Lung (tissue), 12 donors: ENCODE results near the gene CENPX. TPM values are rescaled to one million over a fixed set of nuclear protein-coding genes. Genes with fewer than 3 reads are reported as not detected.

Source experiments
- ATAC-seq: fragments of 200-7000 bp; cut with Tn5 transposase; one replicate; pipeline ENCODE4 v1.9.1; 2020; ENCODE audit warnings: moderate number of reproducible peaks; ENCODE audit not compliant: insufficient read depth, low FRiP score
- DNase-seq, 3 donors: peaks; one replicate each; pipeline ENCODE4 v3.0.0-alpha.2; 2013 to 2017
- H3K27ac ChIP-seq, 2 donors: one replicate each; pipeline ENCODE4 v1.5.1; 2013; ENCODE audit warnings: mild to moderate bottlenecking in 2 of 2, moderate library complexity in 2 of 2, control low read depth in 1 of 2, inconsistent platforms in 1 of 2, low read depth in 1 of 2, low read length in 1 of 2
- H3K27me3 ChIP-seq, 3 donors: one replicate each; pipeline ENCODE4 v1.5.1; 2013; ENCODE audit warnings: low read length in 2 of 3; ENCODE audit not compliant: control insufficient read depth in 3 of 3, insufficient read depth in 3 of 3
- H3K36me3 ChIP-seq, 4 donors: one replicate each; pipeline ENCODE4 v1.5.1; 2013; ENCODE audit warnings: low read length in 4 of 4, mild to moderate bottlenecking in 1 of 4, moderate library complexity in 1 of 4; ENCODE audit not compliant: control insufficient read depth in 4 of 4, insufficient read depth in 4 of 4
- H3K4me1 ChIP-seq, 5 donors: one replicate each; pipeline ENCODE4 v1.5.1; 2013; ENCODE audit warnings: low read length in 5 of 5, mild to moderate bottlenecking in 2 of 5, moderate library complexity in 1 of 5; ENCODE audit not compliant: control insufficient read depth in 5 of 5, insufficient read depth in 5 of 5
- H3K4me3 ChIP-seq: one replicate; pipeline ENCODE4 v1.5.1; 2013; ENCODE audit warnings: mild to moderate bottlenecking, control low read depth, moderate library complexity
- H3K9ac ChIP-seq, 2 donors: one replicate each; pipeline ENCODE4 v1.5.1; 2013; ENCODE audit warnings: low read length in 2 of 2, control low read depth in 1 of 2; ENCODE audit not compliant: insufficient read depth in 1 of 2
- H3K9me3 ChIP-seq, 4 donors: one replicate each; pipeline ENCODE4 v1.5.1; 2013; ENCODE audit warnings: low read length in 3 of 4, mild to moderate bottlenecking in 1 of 4, moderate library complexity in 1 of 4; ENCODE audit not compliant: control insufficient read depth in 4 of 4, insufficient read depth in 3 of 4
- WGBS, 2 donors: extraction: QIAGEN DNeasy Blood & Tissue Kit; methylation state at CpG; one replicate each; pipeline ENCODE4 v1.1.7; 2013; 5-methylcytosine and 5-hydroxymethylcytosine counted together
- polyA plus RNA-seq, 2 donors: library from polyadenylated mRNA; stranded (reverse); fragments of 200-250 nt; gene quantifications; one replicate each; pipeline ENCODE4 v1.2.1, GENCODE V29; 2013
- total RNA-seq, 2 donors: library from RNA; depleted of rRNA in 1 of 2; stranded (reverse); fragments of >200 nt in 1 of 2; gene quantifications; one replicate each; pipeline ENCODE4 v1.2.1, GENCODE V29; 2014 to 2021
- TF ChIP-seq, protein P1 (sequence below): IDR thresholded peaks from 2 replicates; pipeline ENCODE4 v1.5.1; 2012; ENCODE audit warnings: mild to moderate bottlenecking; ENCODE audit errors: control extremely low read depth, extremely low read depth
- donor health status: control.
- donor health status: control.
- donor health status: Bipolar disorder and iron deficiency.
- donor health status: healthy.
- donor health status: DM: yes; HTN: yes; CAD: no.

Gene CENPX
- total and polyA plus RNA-seq, 4 donors = 21.5 to 121 (median 101) TPM

DNA sequence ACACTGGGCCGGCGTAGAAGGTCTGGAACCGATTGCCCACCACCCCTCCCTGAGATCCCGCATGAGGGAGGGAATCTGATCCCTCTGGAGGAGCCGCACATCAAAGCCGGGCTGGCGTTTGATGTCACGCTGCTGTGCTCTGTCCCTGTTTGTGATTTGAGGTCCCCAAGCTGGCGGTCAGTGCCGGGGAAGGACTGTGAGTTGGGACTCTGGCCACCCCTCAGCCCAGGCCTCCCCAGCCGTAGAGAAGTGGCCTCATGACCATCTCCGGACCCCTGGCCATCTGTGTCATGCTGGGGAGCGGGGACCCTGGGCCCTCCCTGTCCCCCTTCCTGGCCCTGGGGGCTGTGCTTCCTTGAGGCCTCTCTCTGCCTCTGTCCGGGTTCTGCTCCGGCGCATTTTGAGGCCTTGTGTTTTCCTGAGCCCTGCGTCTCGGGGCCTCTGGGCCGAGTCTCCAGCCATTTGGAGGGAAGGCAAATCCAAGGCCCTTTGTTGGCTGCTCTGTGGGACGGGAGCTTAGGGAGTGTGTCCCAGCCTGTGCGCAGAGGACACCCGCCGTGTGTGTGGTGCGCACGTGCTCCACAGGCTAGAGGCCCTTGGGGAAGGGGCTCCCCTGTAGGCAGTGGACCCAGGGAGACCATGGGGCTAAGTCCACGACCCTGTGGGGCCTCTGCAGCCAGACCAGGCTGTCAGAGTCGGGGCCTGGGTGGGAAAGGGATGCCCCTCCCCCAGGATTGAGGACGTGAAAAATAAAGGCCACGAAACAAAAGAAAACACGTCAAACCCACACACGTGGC lies 30.2 kb downstream of the CENPX start:
- 75 to 87% methylated on average over 30 to 31 of the region's 31 CpGs for WGBS, 2 donors
- DNase-seq = peak; percentile 83 to 88 (median 84)
- no peak overlapping the region for H3K4me3 ChIP-seq

DNA sequence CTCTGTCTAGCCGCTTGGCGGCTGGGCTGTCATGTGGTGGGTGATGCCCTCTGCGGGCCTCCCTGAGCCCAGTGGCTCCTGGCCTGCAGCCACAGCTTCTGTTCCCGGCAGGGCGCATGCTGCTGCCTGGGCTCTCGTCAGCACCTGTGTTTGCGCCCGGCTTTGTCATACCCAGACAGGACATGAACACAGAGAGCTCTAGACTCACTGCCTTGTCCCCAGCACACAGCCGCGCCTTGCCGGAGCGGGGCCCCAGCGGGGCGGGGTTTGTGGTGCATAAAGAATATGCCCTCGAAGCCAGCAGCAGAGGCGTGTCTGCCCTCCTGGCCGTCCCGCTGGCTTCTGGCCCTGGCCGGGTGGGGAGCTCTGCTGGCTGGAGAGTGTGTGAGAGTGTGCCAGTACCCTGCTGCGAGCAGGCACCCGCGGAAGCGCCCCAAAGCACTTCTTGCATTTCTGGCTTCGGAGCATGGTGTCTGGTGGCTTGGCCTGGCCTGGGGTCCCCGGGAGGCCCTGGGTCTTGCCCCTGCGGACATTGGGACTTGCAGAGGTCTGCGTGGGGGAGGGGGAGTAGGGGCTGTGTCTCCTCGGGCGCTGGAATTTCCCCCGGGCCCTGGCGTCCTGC lies 30.9 kb downstream of the CENPX start:
- DNase-seq (peak; percentile 77 to 84 (median 83)), ATAC-seq (peak; percentile 86)
- Histone ChIP-seq H3K9me3 (no peaks in the 10 kb centered on the region), H3K4me1 (peaks cover 0 to 45% (median 22%) of the 10 kb centered on the region in 5 donors), H3K4me3 (no peak overlapping the region), H3K27me3 (no peaks in the 10 kb centered on the region), H3K9ac (no peak overlapping the region), H3K27ac (peak overlapping the region; percentile 63), H3K36me3 (peaks cover 0 to 17% (median 4%) of the 10 kb centered on the region in 4 donors)
- TF ChIP-seq, protein P1, sequence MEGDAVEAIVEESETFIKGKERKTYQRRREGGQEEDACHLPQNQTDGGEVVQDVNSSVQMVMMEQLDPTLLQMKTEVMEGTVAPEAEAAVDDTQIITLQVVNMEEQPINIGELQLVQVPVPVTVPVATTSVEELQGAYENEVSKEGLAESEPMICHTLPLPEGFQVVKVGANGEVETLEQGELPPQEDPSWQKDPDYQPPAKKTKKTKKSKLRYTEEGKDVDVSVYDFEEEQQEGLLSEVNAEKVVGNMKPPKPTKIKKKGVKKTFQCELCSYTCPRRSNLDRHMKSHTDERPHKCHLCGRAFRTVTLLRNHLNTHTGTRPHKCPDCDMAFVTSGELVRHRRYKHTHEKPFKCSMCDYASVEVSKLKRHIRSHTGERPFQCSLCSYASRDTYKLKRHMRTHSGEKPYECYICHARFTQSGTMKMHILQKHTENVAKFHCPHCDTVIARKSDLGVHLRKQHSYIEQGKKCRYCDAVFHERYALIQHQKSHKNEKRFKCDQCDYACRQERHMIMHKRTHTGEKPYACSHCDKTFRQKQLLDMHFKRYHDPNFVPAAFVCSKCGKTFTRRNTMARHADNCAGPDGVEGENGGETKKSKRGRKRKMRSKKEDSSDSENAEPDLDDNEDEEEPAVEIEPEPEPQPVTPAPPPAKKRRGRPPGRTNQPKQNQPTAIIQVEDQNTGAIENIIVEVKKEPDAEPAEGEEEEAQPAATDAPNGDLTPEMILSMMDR = no peak
- 52 to 73% methylated on average over 30 to 31 of the region's 31 CpGs for WGBS, 2 donors

More for the DNA sequence above, 30.2 kb downstream of the CENPX start:
- H3K36me3 ChIP-seq = peaks cover 0 to 19% (median 4%) of the 10 kb centered on the region in 4 donors
- H3K9me3 ChIP-seq = no peaks in the 10 kb centered on the region
- peak overlapping the region; percentile 48 to 63 for H3K27ac ChIP-seq
- H3K27me3 ChIP-seq = no peaks in the 10 kb centered on the region
- TF ChIP-seq, protein P1 = no peak
- no peak for ATAC-seq
- peak overlapping the region in 1 of 2 donors; percentile 55 for H3K9ac ChIP-seq
- H3K4me1 ChIP-seq = peaks cover 0 to 45% (median 22%) of the 10 kb centered on the region in 5 donors

GRCh38 chr17:81990836-81991683 lies 31.6 kb downstream of the CENPX start:
- Histone ChIP-seq H3K36me3 (peaks cover 0 to 15% (median 5%) of the 10 kb centered on the region in 4 donors), H3K4me1 (peaks cover 0 to 45% (median 22%) of the 10 kb centered on the region in 5 donors), H3K27me3 (no peaks in the 10 kb centered on the region), H3K27ac (peak overlapping the region; percentile 63), H3K4me3 (no peak overlapping the region), H3K9ac (no peak overlapping the region), H3K9me3 (peaks cover 0 to 1% (median 0%) of the 10 kb centered on the region in 4 donors)
- ATAC-seq (no peak), DNase-seq (no peak)
- 80 to 86% methylated on average over 24 to 25 of the region's 25 CpGs for WGBS, 2 donors
- TF ChIP-seq, protein P1 = no peak
